Spleen (tissue), 11 donors: ENCODE results near the gene MCM3. TPM values are rescaled to one million over a fixed set of nuclear protein-coding genes. Genes with fewer than 3 reads are reported as not detected.

Experiments used
- DNase-seq: peaks from one replicate; pipeline ENCODE4 v3.0.0-alpha.2; 2020
- H3K27ac ChIP-seq, 8 donors: fragments of 200-600 bp; sonication (generic) in 7 of 8; 1 replicate in 4 of 8; 2 replicates in 4 of 8; pipeline versions ENCODE4 v1.5.0 to v1.8.0; 2016 to 2021; ENCODE audit warnings: inconsistent platforms in 4 of 8, mild to moderate bottlenecking in 4 of 8, moderate library complexity in 1 of 8
- H3K27me3 ChIP-seq, 7 donors: fragments of 200-600 bp; sonication (generic) in 6 of 7; replicated peaks in 1 of 7; 1 replicate in 4 of 7; 2 replicates in 3 of 7; pipeline versions ENCODE4 v1.5.0 to v1.8.0; 2016 to 2021; ENCODE audit warnings: inconsistent platforms in 3 of 7, mild to moderate bottlenecking in 1 of 7
- H3K36me3 ChIP-seq, 6 donors: fragments of 200-600 bp; sonication (generic) in 5 of 6; 1 replicate in 4 of 6; 2 replicates in 2 of 6; pipeline versions ENCODE4 v1.5.0 to v1.8.0; 2016 to 2021; ENCODE audit warnings: inconsistent platforms in 2 of 6
- H3K4me1 ChIP-seq, 6 donors: fragments of 200-600 bp; sonication (generic) in 5 of 6; 1 replicate in 3 of 6; 2 replicates in 3 of 6; pipeline versions ENCODE4 v1.5.0 to v1.8.0; 2016 to 2021; ENCODE audit warnings: inconsistent platforms in 3 of 6
- H3K4me3 ChIP-seq, 8 donors: fragments of 200-600 bp; sonication (generic) in 7 of 8; 1 replicate in 4 of 8; 2 replicates in 4 of 8; pipeline versions ENCODE4 v1.5.0 to v1.8.0; 2016 to 2021; ENCODE audit warnings: inconsistent platforms in 4 of 8, mild to moderate bottlenecking in 4 of 8, moderate library complexity in 2 of 8
- H3K9me3 ChIP-seq, 8 donors: fragments of 200-600 bp; sonication (generic) in 7 of 8; 1 replicate in 4 of 8; 2 replicates in 4 of 8; pipeline versions ENCODE4 v1.5.0 to v1.8.0; 2016 to 2021; ENCODE audit warnings: inconsistent platforms in 4 of 8
- CTCF ChIP-seq, 11 experiments: fragments of 200-600 bp in 7 of 11; fragments of 450-650 bp in 4 of 11; sonication (generic) in 4 of 11; IDR thresholded peaks in 8 of 11; conservative IDR thresholded peaks in 3 of 11; 1 replicate in 7 of 11; 2 replicates in 4 of 11; pipeline versions ENCODE4 v1.4.0 to v1.8.0; 2016 to 2021; ENCODE audit warnings: antibody characterized with exemption in 11 of 11, inconsistent platforms in 4 of 11, mild to moderate bottlenecking in 1 of 11
- POLR2A ChIP-seq, 3 donors: fragments of 450-650 bp; IDR thresholded peaks; one replicate each; pipeline ENCODE4 v1.5.1; 2017; ENCODE audit warnings: antibody characterized with exemption in 3 of 3, mild to moderate bottlenecking in 1 of 3
- POLR2AphosphoS5 ChIP-seq, 3 donors: sonication (generic); formaldehyde crosslinking; IDR thresholded peaks; one replicate each; pipeline ENCODE4 v1.5.1; 2017; ENCODE audit warnings: antibody characterized with exemption in 3 of 3
- WGBS, 5 donors: extraction: QIAGEN DNeasy Blood & Tissue Kit in 3 of 5; methylation state at CpG; one replicate each; pipeline versions ENCODE4 v1.1.5 to v1.1.7; 2013 to 2018; 5-methylcytosine and 5-hydroxymethylcytosine counted together
- intact Hi-C: fragments of 100-400 bp; cut with DNase I; formaldehyde crosslinking; loops from one replicate; pipeline ENCODE4 v1.15.0; 2023; ENCODE audit warnings: low total_unique reads
- polyA plus RNA-seq, 3 donors: library from polyadenylated mRNA; stranded (reverse); fragments of 200-250 nt; gene quantifications; one replicate each; pipeline ENCODE4 v1.2.1, GENCODE V29; 2013
- total RNA-seq, 7 donors: library from RNA; depleted of rRNA in 3 of 7; stranded (reverse); fragments of >200 nt in 3 of 7; fragmentation: NEBNext Ultra II Directional in 4 of 7; extraction: Animal tissue kit (Norgen Biotek cat#: 25700) in 4 of 7; gene quantifications; one replicate each; pipeline versions ENCODE4 v1.1.0 to v1.2.1, GENCODE V29; 2016 to 2021
- donor health status: healthy with polysubstance abuse.
- donor health status: DM: no; HTN: no; CAD: no; lungs with moderate emphysema.
- donor health status: DM: no; HTN: no; CAD: no.
- donor health status: Bipolar disorder and iron deficiency.
- donor health status: healthy.
- donor health status: DM: no; HTN: no; CAD: no.
- donor health status: DM: yes; HTN: yes; CAD: no.

Gene MCM3
- total and polyA plus RNA-seq, 10 donors, result 21.1 to 48.6 (median 36.4) TPM

GRCh38 chr6:52231406-52232127 lies 53.0 kb downstream of the MCM3 start:
- 76 to 88% (median 84%) methylated on average over 8 of the region's 8 CpGs for WGBS, 5 donors
- DNase-seq, result no peak
- no peaks in the 10 kb centered on the region for H3K9me3 ChIP-seq
- no peaks in the 10 kb centered on the region for H3K4me1 ChIP-seq
- no peak overlapping the region for H3K4me3 ChIP-seq
- TF ChIP-seq CTCF (IDR thresholded peaks at IDR 0.05 in 8 of 11, conservative IDR thresholded peaks at IDR 0.05 in 3 of 11) (no peak), POLR2A (IDR thresholded peaks at IDR 0.05) (no peak), POLR2AphosphoS5 (IDR thresholded peaks at IDR 0.05) (no peak)
- H3K36me3 ChIP-seq, result no peaks in the 10 kb centered on the region
- intact Hi-C loops, result no loop called here
- peaks cover 0 to 21% (median 0%) of the 10 kb centered on the region in 7 donors for H3K27me3 ChIP-seq
- H3K27ac ChIP-seq, result no peak overlapping the region

- Histone ChIP-seq H3K4me1 (no peaks in the 10 kb centered on the region), H3K36me3 (no peaks in the 10 kb centered on the region), H3K9me3 (no peaks in the 10 kb centered on the region), H3K27ac (no peak overlapping the region), H3K27me3 (peaks cover 0 to 16% (median 0%) of the 10 kb centered on the region in 7 donors), H3K4me3 (no peak overlapping the region)
- TF ChIP-seq POLR2A (IDR thresholded peaks at IDR 0.05), result no peak
- no peak for TF ChIP-seq POLR2AphosphoS5 (IDR thresholded peaks at IDR 0.05)
- no peak for TF ChIP-seq CTCF (IDR thresholded peaks at IDR 0.05 in 8 of 11, conservative IDR thresholded peaks at IDR 0.05 in 3 of 11)
- intact Hi-C loops, result no loop called here
- WGBS, 5 donors, result 52 to 66% (median 58%) methylated on average over 1 of the region's 1 CpG
- DNase-seq, result no peak
Measured at GRCh38 chr6:52230685-52231084, 53.9 kb downstream of the MCM3 start.

GRCh38 chr6:52227495-52227894 lies 57.0 kb downstream of the MCM3 start:
- no peak for TF ChIP-seq POLR2AphosphoS5 (IDR thresholded peaks at IDR 0.05)
- Histone ChIP-seq H3K4me1 (no peaks in the 10 kb centered on the region), H3K4me3 (no peak overlapping the region), H3K36me3 (no peaks in the 10 kb centered on the region), H3K27me3 (no peaks in the 10 kb centered on the region), H3K9me3 (no peaks in the 10 kb centered on the region), H3K27ac (no peak overlapping the region)
- intact Hi-C loops, result no loop called here
- WGBS, 5 donors, result 46 to 81% (median 67%) methylated on average over 1 of the region's 1 CpG
- no peak for DNase-seq

- Histone ChIP-seq H3K36me3 (no peaks in the 10 kb centered on the region), H3K4me3 (no peak overlapping the region), H3K9me3 (no peaks in the 10 kb centered on the region), H3K4me1 (no peaks in the 10 kb centered on the region), H3K27ac (no peak overlapping the region), H3K27me3 (no peaks in the 10 kb centered on the region)
- 18 to 37% (median 32%) methylated on average over 3 of the region's 3 CpGs for WGBS, 5 donors
- no peak for TF ChIP-seq POLR2AphosphoS5 (IDR thresholded peaks at IDR 0.05)
- TF ChIP-seq POLR2A (IDR thresholded peaks at IDR 0.05), result no peak
- no peak for TF ChIP-seq CTCF (IDR thresholded peaks at IDR 0.05 in 8 of 11, conservative IDR thresholded peaks at IDR 0.05 in 3 of 11)
- intact Hi-C loops, result no loop called here
- no peak for DNase-seq
Measured at GRCh38 chr6:52221302-52221701, 63.2 kb downstream of the MCM3 start.
